Myometrial cell (primary cell): Measurements from ENCODE around the gene ZNF655. TPM values are rescaled to one million over a fixed set of nuclear protein-coding genes. Genes with fewer than 3 reads are reported as not detected.

Experiments used
- total RNA-seq: library from RNA; depleted of rRNA; stranded (reverse); fragments of >200 nt; gene quantifications from 2 replicates; pipeline ENCODE4 v1.2.3, GENCODE V29; 2015

ZNF655 gene, protein sequence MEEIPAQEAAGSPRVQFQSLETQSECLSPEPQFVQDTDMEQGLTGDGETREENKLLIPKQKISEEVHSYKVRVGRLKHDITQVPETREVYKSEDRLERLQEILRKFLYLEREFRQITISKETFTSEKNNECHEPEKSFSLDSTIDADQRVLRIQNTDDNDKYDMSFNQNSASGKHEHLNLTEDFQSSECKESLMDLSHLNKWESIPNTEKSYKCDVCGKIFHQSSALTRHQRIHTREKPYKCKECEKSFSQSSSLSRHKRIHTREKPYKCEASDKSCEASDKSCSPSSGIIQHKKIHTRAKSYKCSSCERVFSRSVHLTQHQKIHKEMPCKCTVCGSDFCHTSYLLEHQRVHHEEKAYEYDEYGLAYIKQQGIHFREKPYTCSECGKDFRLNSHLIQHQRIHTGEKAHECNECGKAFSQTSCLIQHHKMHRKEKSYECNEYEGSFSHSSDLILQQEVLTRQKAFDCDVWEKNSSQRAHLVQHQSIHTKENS
- 70.2 and 76.4 TPM in 2 replicates for total RNA-seq

DNA sequence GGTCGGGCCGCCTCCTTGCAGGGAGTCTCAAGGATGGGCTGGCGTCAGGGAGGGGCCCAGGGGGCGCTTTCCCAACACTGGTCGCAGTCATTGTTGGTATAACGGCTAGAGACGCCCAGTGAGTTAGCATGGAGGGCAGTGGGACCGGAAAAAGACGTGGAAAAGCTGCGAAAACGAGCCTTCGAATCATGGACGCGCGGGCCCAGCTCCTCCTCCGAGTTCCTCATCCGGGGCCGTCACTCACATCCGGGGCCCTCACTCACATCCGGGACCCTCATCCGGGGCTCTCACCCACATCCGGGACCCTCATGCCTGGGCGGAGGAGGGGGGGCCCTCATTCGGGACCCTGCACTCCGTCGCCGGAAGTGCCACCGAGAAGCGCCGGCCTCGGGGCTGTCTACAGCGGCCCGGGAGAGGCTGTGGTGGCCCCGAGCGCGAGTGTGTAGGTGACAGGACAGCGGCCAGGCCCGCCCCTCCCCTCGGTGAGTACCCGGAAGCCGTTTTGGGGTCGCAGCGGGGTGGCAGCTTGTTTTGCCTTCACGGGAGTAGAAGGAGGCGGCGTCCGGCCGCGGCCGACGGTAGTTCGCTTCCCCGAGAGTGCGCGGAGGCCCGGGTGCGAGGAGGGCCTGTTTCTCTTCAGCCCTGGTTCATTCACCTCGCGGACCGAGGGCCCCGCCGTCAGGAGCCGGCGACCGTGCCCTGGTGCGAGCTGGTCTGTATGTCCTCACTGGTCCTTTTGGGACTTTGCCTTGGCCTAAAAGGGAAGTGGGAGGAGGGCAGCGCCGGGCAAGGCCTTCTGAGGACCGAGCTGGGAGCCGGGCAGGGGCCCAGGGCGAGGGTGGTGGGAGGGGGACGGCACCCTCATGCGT, at the start of gene ZNF655:
Gene ZNF655, plus strand, starts transcription at position 337 of the 869 bp plus-strand sequence. CDS start 1,918 bp downstream, outside the sequence.

DNA sequence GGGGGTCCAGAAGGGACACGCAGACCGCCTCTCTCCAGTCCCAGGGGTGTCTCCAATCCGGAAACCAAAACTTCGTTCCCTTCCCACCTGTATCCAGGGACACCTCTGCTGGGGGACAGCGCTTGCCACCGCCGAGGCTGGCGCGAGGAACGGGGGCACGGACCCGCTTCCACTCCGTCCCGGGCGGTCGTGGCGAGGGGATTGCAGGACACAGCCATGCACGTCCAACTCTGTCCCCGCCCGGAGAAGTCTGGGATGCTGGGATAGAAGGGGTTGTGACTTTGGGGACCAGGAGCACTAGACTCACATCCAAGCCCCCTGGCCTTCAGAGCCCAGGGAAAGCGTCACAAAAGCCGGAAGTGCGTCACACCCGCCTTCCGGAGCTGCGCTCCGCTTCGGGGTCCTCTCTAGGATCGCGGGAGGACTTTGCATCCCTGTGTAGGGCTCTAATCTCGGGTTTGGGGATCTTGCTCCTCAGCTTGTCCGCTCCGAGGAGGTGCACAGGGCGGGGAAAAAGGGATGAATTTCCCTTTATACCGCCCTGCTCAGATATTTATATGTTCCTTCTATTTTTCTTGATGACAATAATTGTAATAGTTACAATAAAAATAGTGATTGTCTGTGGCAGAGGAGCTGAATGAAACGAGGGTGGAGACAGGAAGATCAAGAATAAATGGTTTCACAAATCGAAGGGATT, 6.5 kb upstream of the ZNF655 start, which contains the start of gene FAM200A:
Gene FAM200A, minus strand, starts transcription at position 348 of the 697 bp plus-strand sequence. CDS start 3,707 bp downstream, outside the sequence.

DNA sequence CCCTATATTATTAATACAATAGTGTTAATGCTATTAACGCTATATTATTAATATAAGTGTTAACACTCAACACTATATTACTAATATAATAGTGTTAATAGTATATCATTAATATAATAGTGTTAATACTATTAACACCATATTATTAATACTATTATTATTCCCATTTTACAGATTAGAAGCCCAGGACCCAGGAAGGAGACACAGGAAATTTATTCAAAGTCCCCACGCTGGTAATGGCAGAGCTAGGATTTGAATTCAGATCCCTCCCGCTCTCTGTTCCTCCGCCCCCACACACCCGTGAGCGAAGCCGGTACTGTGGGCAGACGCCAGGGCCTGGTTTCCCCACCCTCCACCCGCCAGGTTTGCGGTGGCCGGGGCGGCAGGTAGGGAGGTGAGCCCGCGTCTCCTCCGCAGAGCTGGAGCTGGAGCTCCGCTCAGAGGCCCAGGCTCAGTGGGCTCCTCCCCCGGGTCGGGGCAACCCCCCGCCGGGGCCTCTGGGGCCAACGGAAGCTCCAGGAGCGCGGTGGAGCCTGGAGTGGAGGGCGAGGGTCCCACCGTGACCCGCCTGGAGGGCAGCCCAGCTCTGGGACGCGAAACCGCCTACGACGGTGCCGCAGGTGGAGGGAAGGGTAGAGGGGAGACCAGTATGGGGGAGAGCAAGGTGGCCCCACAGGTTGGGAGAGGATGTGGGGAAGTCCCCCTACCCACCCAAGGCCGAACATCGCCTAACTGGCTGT, 39.5 kb downstream of the ZNF655 start, which contains the start of gene TMEM225B:
Gene TMEM225B, plus strand, starts transcription at position 506 of the 740 bp plus-strand sequence. CDS start 6,122 bp downstream, outside the sequence.

DNA sequence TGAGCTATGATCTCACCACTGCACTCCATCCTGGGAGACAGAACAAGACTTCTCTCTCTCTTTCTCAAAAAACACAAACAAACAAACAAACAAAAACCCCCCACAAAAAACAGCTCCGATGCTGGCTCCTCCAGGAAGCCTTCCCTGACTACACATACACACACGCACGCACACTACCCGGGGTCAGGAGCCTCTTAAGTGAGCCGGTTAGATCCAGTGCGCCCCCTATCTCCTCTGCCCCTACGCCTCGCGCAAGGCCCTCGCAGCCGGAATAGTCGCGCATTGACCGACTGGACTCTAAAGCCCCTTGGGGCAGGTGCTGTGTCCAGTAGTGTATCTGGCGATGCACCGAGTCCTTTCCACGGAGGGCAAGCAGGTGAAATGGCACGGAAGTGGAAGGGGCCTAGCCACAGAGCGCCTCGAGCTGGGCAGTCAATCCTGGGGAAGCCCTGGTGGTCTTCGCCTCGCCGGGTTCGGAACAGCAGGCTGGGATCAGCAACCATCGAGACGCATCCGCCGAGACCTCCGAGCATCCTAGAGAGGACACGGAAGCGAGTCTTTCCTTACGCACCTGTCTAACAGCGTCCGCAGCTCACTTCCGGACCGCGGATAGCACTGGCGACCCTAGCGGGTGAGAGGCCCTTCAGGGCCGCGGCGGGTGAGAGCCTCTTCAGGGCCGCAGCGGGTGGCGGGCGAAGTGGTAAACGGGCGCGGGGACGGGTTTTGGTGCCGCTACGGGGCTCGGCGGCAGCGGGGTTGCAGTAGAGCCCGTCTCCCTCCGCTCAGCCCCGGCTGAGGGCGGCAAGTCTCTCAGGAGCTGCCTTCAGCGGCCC, 58.1 kb downstream of the ZNF655 start, which contains the start of gene ZSCAN25:
Gene ZSCAN25, plus strand, starts transcription at position 588 of the 833 bp plus-strand sequence. CDS start 2,661 bp downstream, outside the sequence.

Other genes with a start within 250 kb of the ZNF655 start
- 281 and 385 TPM in 2 replicates for gene ARPC1A, start 232.7 kb upstream of the ZNF655 start, total RNA-seq
- gene ARPC1B, start 183.9 kb upstream of the ZNF655 start, total RNA-seq: 528 and 673 TPM in 2 replicates
- 140 and 181 TPM in 2 replicates for gene PDAP1, start 150.0 kb upstream of the ZNF655 start, total RNA-seq
- gene BUD31, start 149.7 kb upstream of the ZNF655 start, total RNA-seq: 87.6 and 120 TPM in 2 replicates
- gene PTCD1, start 119.8 kb upstream of the ZNF655 start, total RNA-seq: 6.2 and 8.1 TPM in 2 replicates
- 28.5 and 36.3 TPM in 2 replicates for gene CPSF4, start 119.7 kb upstream of the ZNF655 start, total RNA-seq
- 3,963 and 4,747 TPM in 2 replicates for gene ATP5MF, start 92.5 kb upstream of the ZNF655 start, total RNA-seq
- 1.4 and 4.1 TPM in 2 replicates for gene ZNF789, start 85.8 kb upstream of the ZNF655 start, total RNA-seq
- 9.9 and 11.2 TPM in 2 replicates for gene ZNF394, start 58.4 kb upstream of the ZNF655 start, total RNA-seq
- 7.1 and 7.8 TPM in 2 replicates for gene ZKSCAN5, start 54.0 kb upstream of the ZNF655 start, total RNA-seq
- 4.0 and 5.5 TPM in 2 replicates for gene FAM200A, start 6.5 kb upstream of the ZNF655 start, total RNA-seq
- gene TMEM225B, start 39.6 kb downstream of the ZNF655 start, total RNA-seq: not detected in 2 replicates
- gene ZSCAN25, start 58.3 kb downstream of the ZNF655 start, total RNA-seq: 7.3 and 18.5 TPM in 2 replicates
- 0.89 and 3.2 TPM in 2 replicates for gene CYP3A5, start 121.4 kb downstream of the ZNF655 start, total RNA-seq
- not detected in 2 replicates for gene CYP3A7, start 176.6 kb downstream of the ZNF655 start, total RNA-seq
- gene CYP3A4, start 225.5 kb downstream of the ZNF655 start, total RNA-seq: not detected in 2 replicates